NK-92 (cell line): ENCODE measurements around the gene GPC5.

Source experiments
- DNase-seq: peaks from one replicate; lab custom pipeline; 2025; ENCODE audit not compliant: unreplicated experiment; lab: John Stamatoyannopoulos, UW

GPC5 gene

DNA sequence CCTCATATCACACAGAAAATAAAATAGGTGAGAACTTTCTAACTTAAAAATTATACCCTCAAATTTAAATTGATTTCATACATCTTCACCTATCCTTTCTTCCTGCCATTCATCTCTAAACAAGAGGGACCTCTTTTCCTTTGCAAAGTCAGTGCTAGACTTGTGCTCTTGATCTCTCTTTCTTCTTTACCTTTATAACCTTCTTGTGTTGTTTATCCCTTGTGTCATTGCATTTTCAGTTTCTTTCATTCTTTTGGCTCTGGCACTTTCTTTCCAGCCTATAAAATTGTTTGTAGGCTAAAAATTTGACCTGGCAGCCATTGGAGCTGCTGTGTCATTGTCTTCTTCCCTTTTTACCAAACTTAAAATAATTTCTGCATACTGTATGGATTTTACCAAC lies 190.1 kb downstream of the GPC5 start:
- no peak for DNase-seq

DNA sequence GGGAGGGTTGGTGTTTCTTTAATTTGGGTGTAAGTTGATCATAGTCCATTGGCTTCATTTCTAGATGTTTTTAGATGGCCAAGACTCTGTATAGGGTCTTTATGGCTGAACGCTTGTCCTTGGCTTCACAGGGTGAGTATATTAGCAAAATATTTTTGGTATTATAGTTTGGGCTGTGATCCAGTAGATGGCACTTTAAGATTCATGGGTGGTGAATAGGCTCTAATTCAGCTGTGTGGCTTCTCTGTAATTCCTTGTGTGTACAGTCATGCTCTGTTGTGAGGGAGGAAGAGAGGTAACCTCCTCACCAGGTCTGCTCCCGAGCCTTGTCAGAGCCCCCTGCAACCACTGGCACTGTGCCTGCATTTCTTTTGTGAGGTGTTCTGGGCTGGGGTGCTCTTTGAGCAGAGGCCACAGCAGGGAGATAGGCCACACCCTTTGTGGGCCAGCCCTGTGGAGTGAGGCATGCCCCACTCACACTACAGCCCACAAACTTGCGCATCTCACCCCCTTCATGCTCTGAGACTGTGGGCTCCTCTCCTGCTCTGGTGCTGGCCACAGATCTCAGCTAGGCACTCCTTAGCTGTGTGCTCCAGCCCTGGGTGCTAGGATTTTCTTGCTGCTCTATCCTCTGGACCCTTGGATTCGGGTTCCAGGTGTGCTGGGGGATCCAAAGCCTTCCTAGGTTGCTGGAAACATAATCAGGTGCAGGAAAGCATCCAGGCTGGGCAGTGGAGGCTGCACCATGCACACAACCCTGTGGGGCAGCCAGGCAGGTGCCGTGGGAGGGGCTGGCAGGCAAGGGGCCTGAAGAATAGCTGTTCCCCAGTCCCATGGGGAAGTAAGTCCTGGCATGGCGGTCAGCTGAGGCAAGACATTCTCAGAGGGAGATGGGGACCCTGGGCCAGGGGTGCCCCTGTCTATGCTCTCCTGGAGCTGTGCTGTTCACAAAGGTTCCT lies 193.9 kb downstream of the GPC5 start:
- DNase-seq: no peak

DNA sequence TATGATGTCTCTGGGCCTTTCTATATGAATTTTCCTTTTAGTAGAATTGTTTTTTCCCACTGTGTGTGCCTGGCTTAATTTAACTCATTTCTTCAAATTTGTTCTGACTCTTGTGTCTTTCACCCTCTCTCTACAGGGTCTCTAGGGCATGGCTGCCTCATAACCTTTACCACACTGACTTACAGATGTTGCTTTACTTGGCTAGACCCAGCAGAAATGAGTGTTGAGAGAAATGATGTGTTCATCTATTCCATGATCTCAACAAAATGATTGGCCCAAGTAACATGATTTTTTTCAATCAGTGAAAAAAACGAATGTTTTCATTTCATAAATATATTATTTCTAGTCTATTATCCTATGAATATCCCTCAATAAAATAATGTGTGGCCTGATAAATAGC lies 195.0 kb downstream of the GPC5 start:
- DNase-seq: no peak

DNA sequence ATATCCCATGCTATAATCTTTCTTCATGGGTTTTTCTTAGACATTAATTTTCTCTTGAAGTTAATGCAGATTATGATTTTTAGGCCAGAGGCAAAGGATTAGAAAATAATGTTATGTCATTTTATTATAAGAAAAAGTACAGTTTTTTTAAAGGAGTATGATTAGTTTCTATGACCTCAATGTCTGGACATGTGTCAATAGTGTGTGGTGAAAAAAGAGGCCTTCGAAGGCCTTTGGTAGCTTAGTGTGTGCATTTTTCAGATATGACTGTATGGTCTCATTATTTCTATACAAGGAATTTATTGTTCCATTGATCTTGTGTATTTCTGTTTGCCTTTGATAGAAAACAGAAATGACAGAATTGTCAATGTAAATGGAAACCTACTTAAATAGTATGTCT lies 195.6 kb downstream of the GPC5 start:
- no peak for DNase-seq

- DNase-seq: no peak
These were observed 197.3 kb downstream of the GPC5 start for GRCh38 chr13:91595677-91596076.

DNA sequence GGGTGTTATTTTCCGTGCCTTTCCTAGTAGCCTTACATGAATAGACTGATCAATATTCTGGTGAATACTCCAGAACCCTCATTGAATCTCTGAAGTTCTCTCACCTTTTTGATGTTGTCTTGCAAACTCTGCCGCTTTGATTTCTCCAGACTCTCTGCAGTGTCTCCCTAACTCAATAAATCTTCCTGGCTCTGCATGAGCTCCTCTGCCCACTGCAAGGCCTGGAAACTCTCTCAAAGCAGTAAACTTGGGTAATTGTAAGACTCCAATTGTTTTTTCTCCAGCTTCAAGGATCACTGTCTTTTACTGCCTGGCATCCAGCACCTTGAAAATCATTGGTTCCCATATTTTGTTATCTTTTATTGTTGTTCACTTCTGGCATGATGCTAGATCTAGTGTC lies 198.4 kb downstream of the GPC5 start:
- DNase-seq: no peak

- no peak for DNase-seq
These were observed 200.2 kb downstream of the GPC5 start for GRCh38 chr13:91598655-91599054.

GRCh38 chr13:91601273-91601672 lies 202.9 kb downstream of the GPC5 start:
- no peak for DNase-seq

GRCh38 chr13:91601807-91602206 lies 203.4 kb downstream of the GPC5 start:
- no peak for DNase-seq

GRCh38 chr13:91609353-91609752 lies 210.9 kb downstream of the GPC5 start:
- no peak for DNase-seq

DNA sequence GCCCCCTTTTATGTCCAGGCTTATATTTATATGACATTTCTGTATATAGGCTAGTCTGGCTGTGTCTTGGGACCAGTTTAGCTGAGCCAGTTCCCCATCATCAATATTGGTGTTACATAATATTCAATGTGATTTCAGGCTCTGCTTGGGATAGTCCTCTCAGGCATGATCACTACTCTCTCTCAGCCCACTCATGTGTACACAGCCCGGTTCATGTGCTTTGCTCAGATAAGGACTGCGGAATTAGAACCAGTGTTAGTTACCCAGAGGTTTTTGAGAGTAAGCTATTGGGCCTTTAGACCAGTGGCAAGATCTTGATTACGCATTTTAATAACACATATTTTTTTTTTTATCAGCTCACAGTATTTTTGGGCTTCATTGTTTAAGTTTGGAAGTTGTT lies 219.9 kb downstream of the GPC5 start:
- DNase-seq: no peak

DNA sequence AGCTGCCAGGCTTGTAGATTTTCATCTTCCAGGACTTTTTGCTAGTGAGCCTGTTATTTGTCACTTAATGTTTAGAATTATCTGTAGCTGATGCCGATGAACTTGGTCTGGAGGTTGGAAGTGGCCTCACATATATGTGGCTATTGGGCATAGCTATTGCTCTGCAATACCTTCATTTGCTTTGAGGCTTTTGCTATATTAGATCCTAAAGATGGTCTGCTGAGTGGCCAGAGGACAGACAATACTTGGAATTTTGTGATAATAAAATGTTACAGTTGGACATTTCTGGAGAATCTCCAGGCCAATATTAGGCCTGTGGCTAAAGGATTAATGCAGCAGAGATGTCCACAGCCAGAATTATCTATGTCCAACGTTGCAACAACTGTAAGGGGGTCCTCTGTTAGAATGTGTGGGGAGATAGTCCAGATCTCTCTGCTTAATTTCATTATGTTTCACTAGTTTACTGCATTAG lies 222.3 kb downstream of the GPC5 start:
- DNase-seq: no peak

- no peak for DNase-seq
These were observed 222.7 kb downstream of the GPC5 start for GRCh38 chr13:91621161-91621560.

GRCh38 chr13:91621963-91622362 lies 223.5 kb downstream of the GPC5 start:
- no peak for DNase-seq

GRCh38 chr13:91622778-91623550 lies 224.5 kb downstream of the GPC5 start:
- no peak for DNase-seq

- DNase-seq: no peak
These were observed 229.7 kb downstream of the GPC5 start for GRCh38 chr13:91627952-91628739.

GRCh38 chr13:91630946-91631345 lies 232.5 kb downstream of the GPC5 start:
- no peak for DNase-seq

GRCh38 chr13:91632086-91632485 lies 233.7 kb downstream of the GPC5 start:
- DNase-seq: no peak

DNA sequence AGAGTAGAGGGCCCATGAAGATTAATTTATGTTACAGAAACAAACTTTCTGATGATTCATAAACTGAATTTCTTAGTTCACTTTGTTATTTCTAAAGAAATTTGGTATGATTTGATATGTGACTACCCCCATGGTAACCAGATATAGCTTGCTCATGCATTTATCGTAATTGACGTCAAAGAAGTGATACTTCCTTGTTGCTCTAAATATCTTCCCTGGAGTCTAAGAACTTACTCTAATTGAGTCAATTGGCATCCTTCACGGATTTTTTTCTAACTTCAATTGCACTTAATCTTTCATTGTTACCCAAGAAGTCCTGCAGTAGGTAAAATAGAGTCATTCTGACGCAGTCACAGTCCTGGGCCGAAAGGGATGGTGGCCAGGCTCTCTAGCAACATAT lies 240.9 kb downstream of the GPC5 start:
- no peak for DNase-seq

- DNase-seq: no peak
These were observed 245.0 kb downstream of the GPC5 start for GRCh38 chr13:91643394-91643793.

DNA sequence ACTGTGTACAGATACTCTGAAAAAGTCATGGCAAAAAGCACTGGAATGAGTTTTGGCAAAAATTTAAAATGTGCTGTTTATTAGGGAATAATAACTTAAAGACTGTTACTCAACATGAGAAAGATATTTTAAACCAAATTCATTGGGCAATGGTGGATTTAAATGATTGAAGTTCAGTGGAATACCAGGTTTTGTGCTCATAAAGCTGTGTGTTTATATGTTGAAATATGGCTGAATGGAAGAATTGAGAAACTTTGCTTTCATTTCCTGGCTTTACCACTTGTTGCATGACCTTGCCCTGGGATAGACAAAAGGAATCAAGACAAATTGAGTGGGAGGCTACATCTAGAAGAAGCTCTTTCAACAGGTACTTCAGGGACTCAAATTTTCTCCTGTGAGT lies 246.4 kb downstream of the GPC5 start:
- no peak for DNase-seq
